Skeletal muscle cell (primary cell): ENCODE data around the gene AQP3.
"Not testable (repeated sequence)": the region's sequence is repeated elsewhere in the genome, so short reads cannot be mapped to it uniquely, and the experiment has no call there.

Experiments used
- DNase-seq: peaks from one replicate; pipeline ENCODE4 v3.0.0-alpha.2; 2010; ENCODE audit warnings: low read depth
- H3K4me3 ChIP-seq: 2 replicates; pipeline ENCODE4 v1.5.1; 2011; ENCODE audit warnings: low read depth, mild to moderate bottlenecking, control low read depth, low read length, moderate library complexity

AQP3 gene

GRCh38 chr9:33424492-33424891 lies 22.9 kb downstream of the AQP3 start:
- DNase-seq, H3K4me3 ChIP-seq: not testable (repeated sequence)

GRCh38 chr9:33424043-33424442 lies 23.4 kb downstream of the AQP3 start:
- not testable (repeated sequence) for DNase-seq, H3K4me3 ChIP-seq

GRCh38 chr9:33419708-33420303 lies 27.6 kb downstream of the AQP3 start:
- DNase-seq: no peak
- no peak overlapping the region for H3K4me3 ChIP-seq

GRCh38 chr9:33418090-33418489 lies 29.3 kb downstream of the AQP3 start:
- DNase-seq: no peak

GRCh38 chr9:33416996-33417395 lies 30.4 kb downstream of the AQP3 start:
- DNase-seq: no peak
- no peak overlapping the region for H3K4me3 ChIP-seq

More at GRCh38 chr9:33418090-33418489, 29.3 kb downstream of the AQP3 start:
- no peak overlapping the region for H3K4me3 ChIP-seq

GRCh38 chr9:33415501-33416038 lies 31.8 kb downstream of the AQP3 start:
- no peak for DNase-seq
- H3K4me3 ChIP-seq: no peak overlapping the region

GRCh38 chr9:33414889-33415500 lies 32.4 kb downstream of the AQP3 start:
- H3K4me3 ChIP-seq: no peak overlapping the region
- no peak for DNase-seq

GRCh38 chr9:33414268-33414667 lies 33.1 kb downstream of the AQP3 start:
- no peak for DNase-seq
- no peak overlapping the region for H3K4me3 ChIP-seq

- H3K4me3 ChIP-seq: no peak overlapping the region
- no peak for DNase-seq
Measured at GRCh38 chr9:33408087-33408486, 39.3 kb downstream of the AQP3 start.

- no peak for DNase-seq
- H3K4me3 ChIP-seq: no peak overlapping the region
Measured at GRCh38 chr9:33407061-33407460, 40.3 kb downstream of the AQP3 start.

GRCh38 chr9:33404788-33405362 lies 42.5 kb downstream of the AQP3 start:
- no peak for DNase-seq
- no peak overlapping the region for H3K4me3 ChIP-seq

- H3K4me3 ChIP-seq: no peak overlapping the region
- DNase-seq: no peak
Measured at GRCh38 chr9:33403941-33404787, 43.2 kb downstream of the AQP3 start.

- not testable (repeated sequence) for H3K4me3 ChIP-seq, DNase-seq
Measured at GRCh38 chr9:33402371-33402770, 45.0 kb downstream of the AQP3 start, which contains the start of gene AQP7. Gene AQP7, minus strand, starts transcription at chr9:33402568. Its CDS starts 1,306 bp downstream, at chr9:33401262.

GRCh38 chr9:33401809-33402208 lies 45.6 kb downstream of the AQP3 start:
- H3K4me3 ChIP-seq, DNase-seq: not testable (repeated sequence)

GRCh38 chr9:33399047-33399446 lies 48.3 kb downstream of the AQP3 start:
- not testable (repeated sequence) for DNase-seq, H3K4me3 ChIP-seq

- DNase-seq, H3K4me3 ChIP-seq: not testable (repeated sequence)
Measured at GRCh38 chr9:33397801-33398200, 49.6 kb downstream of the AQP3 start.

GRCh38 chr9:33395159-33395879 lies 52.1 kb downstream of the AQP3 start:
- H3K4me3 ChIP-seq, DNase-seq: not testable (repeated sequence)

- DNase-seq, H3K4me3 ChIP-seq: not testable (repeated sequence)
Measured at GRCh38 chr9:33393986-33394385, 53.4 kb downstream of the AQP3 start.

- no peak overlapping the region for H3K4me3 ChIP-seq
- no peak for DNase-seq
Measured at GRCh38 chr9:33393581-33393980, 53.8 kb downstream of the AQP3 start.
